Measurements from ENCODE around the gene RPS14. TPM values are rescaled to one million over a fixed set of nuclear protein-coding genes. Genes with fewer than 3 reads are reported as not detected.

Gene RPS14
- total and polyA plus RNA-seq, 2 of the 4 experiments (the other 2 are of a cell fraction), result 6,296 to 7,310 TPM

GRCh38 chr5:150401076-150401375 lies 48.5 kb downstream of the RPS14 start:
- Histone ChIP-seq H2BK15ac (ENCODE audit: low read depth, low read length) (no peak overlapping the region), H3K4me2 (ENCODE audit: low read depth, low read length) (no peak overlapping the region), H2BK120ac (ENCODE audit: low read depth, low read length) (no peak overlapping the region), H3K9me1 (ENCODE audit: insufficient read depth, low read length) (peaks cover 35% of the 10 kb centered on the region), H4K20me1 (ENCODE audit: insufficient read depth, low read length) (peaks cover 7% of the 10 kb centered on the region; the same call in 1 of the 2 replicates), H3K4me1 (ENCODE audit: control insufficient read depth, insufficient read depth, low read length) (peaks cover 19% of the 10 kb centered on the region), H2AK9ac (replicated peaks; ENCODE audit: low read depth, low read length, poor library complexity) (no peak overlapping the region), H4K5ac (ENCODE audit: low read depth, low read length) (no peak overlapping the region), H2BK5ac (ENCODE audit: low read depth, low read length, poor library complexity, severe bottlenecking) (no peak overlapping the region), H3K4me3 (ENCODE audit: insufficient read depth, low read depth, low read length) (no peak overlapping the region), H3K56ac (ENCODE audit: extremely low read depth, insufficient read depth, low read length) (no peak overlapping the region), H4K91ac (ENCODE audit: insufficient read depth, low read depth, low read length) (no peak overlapping the region), H3K14ac (replicated peaks; ENCODE audit: low read depth, low read length) (no peak overlapping the region), H3K4ac (ENCODE audit: low read depth, low read length) (no peak overlapping the region), H3K27ac (ENCODE audit: insufficient read depth, low read length) (no peak overlapping the region), H4K8ac (ENCODE audit: low read depth in 2 of 2, low read length in 2 of 2) (no peak overlapping the region), H2BK20ac (ENCODE audit: low read depth, low read length) (no peak overlapping the region), H2AK5ac (ENCODE audit: low read depth, low read length) (no peak overlapping the region), H3K79me1 (ENCODE audit: low read depth in 1 of 2, low read length in 2 of 2) (peaks cover 0 to 15% of the 10 kb centered on the region in 2 experiments; a peak in 1 of 4 replicates), H3K9ac (ENCODE audit: low read depth, low read length) (no peak overlapping the region), H2AFZ (replicated peaks; ENCODE audit: low read length, poor library complexity) (no peak overlapping the region), H3K18ac (ENCODE audit: low read depth, low read length) (no peak overlapping the region), H3K9me3 (ENCODE audit: control insufficient read depth, insufficient read depth, low read length) (no peaks in the 10 kb centered on the region), H3K36me3 (ENCODE audit: control insufficient read depth, insufficient read depth, low read length) (peaks cover 30% of the 10 kb centered on the region), H3K23ac (ENCODE audit: low read depth, low read length) (no peak overlapping the region), H3K27me3 (ENCODE audit: control insufficient read depth, insufficient read depth, low read length) (no peaks in the 10 kb centered on the region)
- BruUV-seq (replicated peaks), result no TSS peak
- CTCF ChIA-PET, result interaction anchor here (0.6 kb wide), 1 partner anchor 168 kb away, joined by 3 read pairs; no protein-coding TSS in a partner anchor
- no CpG with 5 or more reads among the region's 3 CpGs for WGBS, 2 experiments (ENCODE audit: extremely low coverage in 2 of 2, insufficient read length in 1 of 2)
- in situ Hi-C loops (cut with MboI; ENCODE audit: low sequenced_read_pairs) (no loop called here), dilution Hi-C loops (cut with HindIII; ENCODE audit: low sequenced_read_pairs, unreplicated experiment) (no loop called here), intact Hi-C loops (cut with micrococcal nuclease) (no loop called here)
- no peak for ATAC-seq (ENCODE audit: low read depth)
- no peak for DNase-seq
- POLR2A ChIA-PET (ENCODE audit: unreplicated experiment), result no interaction called here
- TF ChIP-seq CEBPB (IDR thresholded peaks at IDR 0.05; ENCODE audit: low read depth, low read length) (no peak), RCOR1 (IDR thresholded peaks at IDR 0.05; ENCODE audit: insufficient replicate concordance, low read length) (no peak), FOS (IDR thresholded peaks at IDR 0.05; ENCODE audit: low read depth, low read length) (no peak), USF2 (IDR thresholded peaks at IDR 0.05; ENCODE audit: low read depth, low read length) (no peak), POLR2A (IDR thresholded peaks at IDR 0.05; ENCODE audit: low read depth, low read length) (no peak), RFX5 (IDR thresholded peaks at IDR 0.05; ENCODE audit: low read depth, low read length) (no peak), SMC3 (IDR thresholded peaks at IDR 0.05; ENCODE audit: low read depth, low read length) (no peak), ELK1 (IDR thresholded peaks at IDR 0.05; ENCODE audit: borderline replicate concordance, low read depth, low read length) (no peak), CHD1 (IDR thresholded peaks at IDR 0.05; ENCODE audit: low read depth, low read length) (no peak), BHLHE40 (IDR thresholded peaks at IDR 0.05; ENCODE audit: low read depth, low read length) (no peak), MXI1 (IDR thresholded peaks at IDR 0.05; ENCODE audit: borderline replicate concordance, low read depth, low read length) (no peak), MAZ (IDR thresholded peaks at IDR 0.05; ENCODE audit: borderline replicate concordance, low read depth, low read length) (no peak), MAFK (IDR thresholded peaks at IDR 0.05; ENCODE audit: low read depth, low read length) (no peak), CTCF (conservative IDR thresholded peaks at IDR 0.05; ENCODE audit: low read depth, low read length) (no peak)
